IPS-NIHi11 (cell line): Measurements from ENCODE around the gene TTC3.
"Not testable (repeated sequence)": the region's sequence is repeated elsewhere in the genome, so short reads cannot be mapped to it uniquely, and the experiment has no call there.

Experiments
- DNase-seq: peaks from one replicate; pipeline ENCODE4 v3.0.0; 2012; ENCODE audit warnings: mixed read lengths, low spot score

The TTC3 gene

DNA sequence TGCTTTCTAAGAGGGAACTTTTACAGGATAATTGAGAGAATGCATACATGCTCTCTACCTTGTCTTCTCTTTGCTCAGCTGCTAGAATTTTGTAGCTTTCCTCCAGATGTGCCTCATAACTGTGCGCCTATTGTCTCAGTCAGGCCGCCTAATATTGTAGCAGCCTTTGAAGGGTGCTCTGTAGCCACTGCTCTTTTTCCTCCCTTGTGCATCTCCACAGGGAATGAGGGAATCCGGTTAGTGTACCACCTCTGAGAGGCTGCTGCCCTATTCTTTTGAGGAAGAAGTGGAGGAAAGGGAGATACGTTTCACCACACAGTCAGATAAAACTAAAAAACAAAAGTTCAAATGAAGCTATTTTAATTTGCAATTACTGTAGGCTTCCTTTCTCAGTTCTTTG lies 22.8 kb downstream of the TTC3 start:
- no peak for DNase-seq

DNA sequence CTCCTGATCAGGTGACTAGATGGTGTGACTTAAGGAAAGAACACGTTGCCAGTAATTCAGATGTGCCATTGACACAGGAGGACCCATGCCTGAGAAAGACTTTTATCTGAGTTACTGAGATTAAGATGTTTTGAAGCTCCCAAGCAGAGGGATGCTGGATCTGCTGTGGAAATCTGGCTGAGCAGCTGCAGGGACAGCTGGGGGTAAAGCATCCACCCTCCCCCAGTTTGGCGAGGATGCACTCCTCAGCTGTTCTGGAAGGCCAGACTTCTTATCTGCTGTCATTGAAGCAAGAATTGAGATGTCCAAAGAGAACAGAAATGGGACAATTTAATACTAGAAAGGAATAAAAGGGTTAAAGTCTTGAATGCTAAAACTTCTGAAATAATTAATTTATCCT lies 25.7 kb downstream of the TTC3 start:
- no peak for DNase-seq

DNA sequence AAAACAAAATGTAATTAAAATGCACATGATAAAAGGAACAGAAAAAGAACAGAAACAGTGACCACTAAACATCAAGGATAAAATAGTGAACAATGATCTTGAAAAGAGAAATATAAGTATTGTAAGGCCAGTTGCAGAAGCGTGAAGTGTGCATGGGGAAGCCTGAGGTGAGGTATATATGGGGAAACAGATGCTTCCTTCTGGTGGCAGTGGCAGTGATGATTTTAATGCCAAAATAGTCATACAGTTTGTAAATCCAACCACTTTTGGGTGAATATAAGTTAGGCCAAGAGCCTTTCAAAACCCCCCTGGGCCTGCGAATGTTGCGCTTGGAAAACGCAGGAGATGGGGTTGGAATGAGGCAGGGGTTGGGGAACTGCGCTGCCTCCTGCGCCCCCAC lies 27.3 kb downstream of the TTC3 start:
- no peak for DNase-seq

- DNase-seq: no peak
Observed at GRCh38 chr21:37101384-37101783, 28.3 kb downstream of the TTC3 start.

- not testable (repeated sequence) for DNase-seq
Observed at GRCh38 chr21:37102746-37103145, 29.7 kb downstream of the TTC3 start.

- no peak for DNase-seq
Observed at GRCh38 chr21:37106998-37107397, 33.9 kb downstream of the TTC3 start.

DNA sequence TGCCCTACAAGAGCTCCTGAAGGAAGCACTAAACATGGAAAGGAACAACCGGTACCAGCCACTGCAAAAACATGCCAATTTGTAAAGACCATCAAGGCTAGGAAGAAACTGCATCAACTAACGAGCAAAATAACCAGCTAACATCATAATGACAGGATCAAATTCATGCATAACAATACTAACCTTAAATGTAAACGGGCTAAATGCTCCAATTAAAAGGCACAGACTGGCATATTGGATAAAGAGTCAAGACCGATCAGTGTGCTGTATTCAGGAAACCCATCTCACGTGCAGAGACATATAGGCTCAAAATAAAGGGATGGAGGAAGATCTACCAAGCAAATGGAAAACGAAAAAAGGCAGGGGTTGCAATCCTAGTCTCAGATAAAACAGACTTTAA lies 38.0 kb downstream of the TTC3 start:
- not testable (repeated sequence) for DNase-seq

- not testable (repeated sequence) for DNase-seq
Observed at GRCh38 chr21:37114301-37114700, 41.2 kb downstream of the TTC3 start.

- not testable (repeated sequence) for DNase-seq
Observed at GRCh38 chr21:37116459-37116858, 43.4 kb downstream of the TTC3 start.

DNA sequence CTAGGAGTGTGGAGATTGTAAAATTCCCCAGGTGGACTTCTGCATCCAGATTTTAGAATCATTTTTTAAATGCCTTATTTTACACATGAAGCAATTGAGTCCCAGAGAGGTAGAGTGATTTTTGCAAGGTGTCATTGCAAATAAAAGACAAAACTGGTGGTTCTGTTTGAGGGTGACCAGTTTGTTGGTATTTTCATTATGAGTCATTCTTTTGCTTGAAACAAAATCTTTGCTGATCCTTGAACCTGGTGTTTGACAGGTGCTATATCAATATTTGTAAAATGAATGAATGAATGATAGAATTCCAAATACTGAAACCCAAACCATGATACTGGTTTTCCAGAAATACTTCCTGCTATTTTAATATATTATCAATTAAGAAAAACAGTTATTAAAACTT lies 44.1 kb downstream of the TTC3 start:
- DNase-seq: no peak

- DNase-seq: no peak
Observed at GRCh38 chr21:37118187-37118826, 45.3 kb downstream of the TTC3 start.

DNA sequence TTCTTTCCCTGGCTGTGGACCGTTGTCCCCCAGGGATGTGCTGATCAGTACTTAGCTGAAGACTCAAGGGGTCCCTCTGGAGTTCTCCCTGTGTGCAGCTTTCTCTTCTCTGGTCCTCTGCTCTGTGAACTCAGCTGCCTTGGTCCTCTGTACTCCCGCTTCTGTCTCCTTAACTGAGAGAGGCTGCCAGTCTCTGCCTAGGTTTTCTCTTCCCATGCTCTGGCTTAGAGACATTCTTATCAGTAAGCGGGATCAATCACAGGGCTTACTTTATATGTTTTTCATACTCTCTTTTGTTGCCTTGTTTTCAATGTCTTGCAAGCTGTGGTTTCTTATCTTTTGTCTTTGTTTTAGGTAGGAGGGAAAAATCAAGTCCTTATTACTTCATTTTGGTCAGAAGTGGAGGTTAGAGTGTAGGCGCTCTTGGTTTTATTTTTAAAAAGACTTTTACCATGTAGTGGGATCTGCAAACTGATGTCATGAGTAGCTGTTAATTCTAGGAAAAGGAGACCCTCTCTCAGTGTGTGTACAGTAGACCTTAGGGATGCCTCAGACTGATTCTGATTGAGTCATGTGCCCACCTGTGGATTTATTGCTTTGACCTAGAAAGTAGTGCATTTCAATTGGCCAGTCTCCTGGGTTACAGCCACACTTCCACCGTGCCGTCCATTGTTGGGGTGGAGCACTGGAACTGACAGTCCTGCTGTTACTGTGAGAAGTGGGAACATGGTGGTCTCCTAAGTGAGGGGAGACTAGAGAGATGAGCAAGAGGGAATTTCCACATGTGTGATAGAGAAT lies 46.6 kb downstream of the TTC3 start:
- DNase-seq: peak; percentile 34

- DNase-seq: no peak
Observed at GRCh38 chr21:37128076-37128475, 55.0 kb downstream of the TTC3 start.

- peak; percentile 13 for DNase-seq
Observed at GRCh38 chr21:37130971-37131370, 57.9 kb downstream of the TTC3 start.

GRCh38 chr21:37136261-37136660 lies 63.2 kb downstream of the TTC3 start:
- DNase-seq: no peak

- no peak for DNase-seq
Observed at GRCh38 chr21:37136744-37137143, 63.7 kb downstream of the TTC3 start.

- DNase-seq: peak; percentile 12
Observed at GRCh38 chr21:37139154-37139553, 66.1 kb downstream of the TTC3 start.

DNA sequence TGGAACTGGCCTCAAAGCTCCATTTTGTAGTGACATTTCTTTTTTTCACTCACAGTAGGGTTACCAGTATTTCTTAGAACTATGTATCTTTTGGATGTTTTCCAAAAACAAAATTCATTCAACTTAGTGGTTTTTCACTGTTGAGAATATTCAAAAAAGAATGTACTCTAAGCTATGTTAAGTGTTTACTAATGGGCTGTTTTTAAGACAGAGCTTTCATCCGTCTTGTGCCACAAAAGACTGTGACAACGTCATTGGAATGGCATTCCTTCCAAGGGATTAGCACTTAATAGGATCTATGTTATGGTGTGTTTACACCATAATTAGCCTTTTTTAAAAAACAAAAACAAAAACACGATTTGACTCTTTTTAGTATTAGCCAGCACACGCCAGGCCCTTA lies 66.8 kb downstream of the TTC3 start:
- DNase-seq: peak; percentile 29

DNA sequence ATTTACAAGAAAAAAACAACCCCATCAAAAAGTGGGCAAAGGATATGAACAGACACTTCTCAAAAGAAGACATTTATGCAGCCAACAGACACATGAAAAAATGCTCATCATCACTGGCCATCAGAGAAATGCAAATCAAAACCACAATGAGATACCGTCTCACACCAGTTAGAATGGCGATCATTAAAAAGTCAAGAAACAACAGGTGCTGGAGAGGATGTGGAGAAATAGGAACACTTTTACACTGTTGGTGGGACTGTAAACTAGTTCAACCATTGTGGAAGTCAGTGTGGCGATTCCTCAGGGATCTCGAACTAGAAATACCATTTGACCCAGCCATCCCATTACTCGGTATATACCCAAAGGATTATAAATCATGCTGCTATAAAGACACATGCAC lies 70.3 kb downstream of the TTC3 start:
- DNase-seq: not testable (repeated sequence)

DNA sequence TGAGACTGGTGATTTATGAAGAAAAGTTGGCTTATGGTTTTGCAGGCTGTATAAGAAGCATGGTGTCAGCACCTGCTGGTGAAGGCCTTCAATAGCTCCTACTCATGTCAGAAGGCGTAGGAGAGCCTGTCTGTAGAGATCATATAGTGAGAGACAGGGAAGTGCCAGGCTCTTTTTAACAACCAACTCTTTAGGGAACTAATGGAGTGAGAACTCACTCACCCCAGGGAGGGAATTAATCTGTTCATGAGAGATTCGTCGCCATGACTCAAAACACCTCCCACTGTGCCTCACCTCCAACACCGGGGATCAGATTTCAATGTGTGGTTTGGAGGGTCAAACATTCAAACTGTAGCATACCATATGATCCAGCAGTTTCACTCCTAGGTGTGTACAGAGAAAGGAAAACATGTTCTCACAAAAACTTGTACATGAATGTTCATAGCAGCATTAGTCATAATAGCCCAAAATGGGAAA lies 72.6 kb downstream of the TTC3 start:
- DNase-seq: peak; percentile 8

GRCh38 chr21:37146320-37147235 lies 73.5 kb downstream of the TTC3 start:
- DNase-seq: no peak

- no peak for DNase-seq
Observed at GRCh38 chr21:37149411-37149810, 76.4 kb downstream of the TTC3 start.
